Activated gamma-delta T cell treated with Interleukin-2 at 50 U/mL for 16 hours (primary cell): ENCODE results near the gene CNOT11.
"Not testable (repeated sequence)": the region's sequence is repeated elsewhere in the genome, so short reads cannot be mapped to it uniquely, and the experiment has no call there.

Experiments
- DNase-seq: peaks from one replicate; pipeline ENCODE4 v3.0.0-alpha.2; 2020

The CNOT11 gene

GRCh38 chr2:101311696-101312017, 59.0 kb downstream of the CNOT11 start:
- no peak for DNase-seq

GRCh38 chr2:101316568-101316967, 63.9 kb downstream of the CNOT11 start:
- not testable (repeated sequence) for DNase-seq
